NB4 (cell line): ENCODE data around the gene CNTNAP2.

ENCODE experiments used
- CTCF ChIP-seq: IDR thresholded peaks from one replicate; pipeline ENCODE4 v1.5.1; 2012; ENCODE audit warnings: low read depth, low read length
- POLR2A ChIP-seq: IDR thresholded peaks from 2 replicates; pipeline ENCODE4 v1.6.1; 2011; ENCODE audit warnings: mild to moderate bottlenecking; ENCODE audit not compliant: insufficient read length; ENCODE audit errors: extremely low read depth

GRCh38 chr7:146496657-146497056 lies 380.1 kb downstream of the CNTNAP2 start:
- no peak for TF ChIP-seq CTCF
- TF ChIP-seq POLR2A = no peak
